CD4-positive, alpha-beta T cell treated with Interleukin-15 for 1 hour (primary cell): ENCODE results near the gene PHKA1.
"Not testable (repeated sequence)": the region's sequence is repeated elsewhere in the genome, so short reads cannot be mapped to it uniquely, and the experiment has no call there.

Experiments used
- DNase-seq: peaks from one replicate; pipeline ENCODE4 v3.0.0-alpha.2; 2020

Gene PHKA1

GRCh38 chrX:72713599-72714477, at the start of gene PHKA1:
Gene PHKA1, minus strand, starts transcription at chrX:72714306. Its CDS starts 426 bp downstream, at chrX:72713880.
- DNase-seq = not testable (repeated sequence)

- not testable (repeated sequence) for DNase-seq
Measured at GRCh38 chrX:72760454-72760853, 46.3 kb upstream of the PHKA1 start.

- DNase-seq = not testable (repeated sequence)
Measured at GRCh38 chrX:72748545-72748944, 34.4 kb upstream of the PHKA1 start.

- not testable (repeated sequence) for DNase-seq
Measured at GRCh38 chrX:72745546-72745945, 31.4 kb upstream of the PHKA1 start.

GRCh38 chrX:72735561-72735960, 21.5 kb upstream of the PHKA1 start:
- no peak for DNase-seq

- not testable (repeated sequence) for DNase-seq
Measured at GRCh38 chrX:72733636-72734035, 19.5 kb upstream of the PHKA1 start.

- no peak for DNase-seq
Measured at GRCh38 chrX:72727846-72728245, 13.7 kb upstream of the PHKA1 start.

- no peak for DNase-seq
Measured at GRCh38 chrX:72716766-72717165, 2.7 kb upstream of the PHKA1 start.

GRCh38 chrX:72715546-72715945, 1.4 kb upstream of the PHKA1 start:
- no peak for DNase-seq

GRCh38 chrX:72714478-72714916, 391 bp upstream of the PHKA1 start:
- no peak for DNase-seq

- no peak for DNase-seq
Measured at GRCh38 chrX:72713130-72713529, 976 bp downstream of the PHKA1 start.

- DNase-seq = no peak
Measured at GRCh38 chrX:72712094-72712755, 1.9 kb downstream of the PHKA1 start.

- DNase-seq = no peak
Measured at GRCh38 chrX:72705814-72706213, 8.3 kb downstream of the PHKA1 start.

- no peak for DNase-seq
Measured at GRCh38 chrX:72705111-72705510, 9.0 kb downstream of the PHKA1 start.

GRCh38 chrX:72694170-72694569, 19.9 kb downstream of the PHKA1 start:
- DNase-seq = no peak

GRCh38 chrX:72693477-72693876, 20.6 kb downstream of the PHKA1 start:
- DNase-seq = no peak

GRCh38 chrX:72687396-72687795, 26.7 kb downstream of the PHKA1 start:
- no peak for DNase-seq

- no peak for DNase-seq
Measured at GRCh38 chrX:72685810-72686456, 28.2 kb downstream of the PHKA1 start.

- DNase-seq = no peak
Measured at GRCh38 chrX:72685018-72685417, 29.1 kb downstream of the PHKA1 start.

GRCh38 chrX:72683631-72684030, 30.5 kb downstream of the PHKA1 start:
- no peak for DNase-seq

GRCh38 chrX:72676465-72676864, 37.6 kb downstream of the PHKA1 start:
- DNase-seq = no peak

GRCh38 chrX:72673951-72674350, 40.2 kb downstream of the PHKA1 start:
- DNase-seq = not testable (repeated sequence)

GRCh38 chrX:72669508-72669907, 44.6 kb downstream of the PHKA1 start:
- DNase-seq = not testable (repeated sequence)

- DNase-seq = no peak
Measured at GRCh38 chrX:72666451-72666850, 47.7 kb downstream of the PHKA1 start.
